ENCODE results near the gene GPANK1.

GPANK1 gene

GRCh38 chr6:31614684-31615578 is 49.9 kb downstream of the GPANK1 start, which contains the start of gene AIF1:
Gene AIF1, plus strand, starts transcription at chr6:31615234. Its CDS starts 96 bp downstream, at chr6:31615330.
- DNase-seq = peak; percentile 69

- DNase-seq = peak; percentile 20 to 63
Measured at GRCh38 chr6:31614075-31614619, 50.6 kb downstream of the GPANK1 start.
